Prostate gland (tissue), 2 donors: ENCODE data around the gene MAP4K4.

Source experiments
- CTCF ChIP-seq, 4 experiments: fragments of 200-600 bp in 2 of 4; fragments of 450-650 bp in 2 of 4; sonication (generic) in 2 of 4; IDR thresholded peaks; 1 replicate in 3 of 4; 2 replicates in 1 of 4; pipeline ENCODE4 v1.5.1; 2016 to 2019; ENCODE audit warnings: antibody characterized with exemption in 4 of 4, mild to moderate bottlenecking in 2 of 4, moderate library complexity in 2 of 4
- POLR2A ChIP-seq: fragments of 450-650 bp; IDR thresholded peaks from one replicate; pipeline ENCODE4 v1.6.1; 2016; ENCODE audit warnings: antibody characterized with exemption, mild to moderate bottlenecking
- POLR2AphosphoS5 ChIP-seq: sonication (generic); formaldehyde crosslinking; IDR thresholded peaks from one replicate; pipeline ENCODE4 v1.6.1; 2017; ENCODE audit warnings: antibody characterized with exemption

- TF ChIP-seq CTCF (IDR thresholded peaks at IDR 0.05) (no peak), POLR2A (no peak), POLR2AphosphoS5 (no peak)
These were observed 109.2 kb downstream of the MAP4K4 start for GRCh38 chr2:101806701-101807100.
